Heart left ventricle (tissue), 16 donors: Measurements from ENCODE around the gene C1QTNF1. TPM values are rescaled to one million over a fixed set of nuclear protein-coding genes. Genes with fewer than 3 reads are reported as not detected.

Experiments
- ATAC-seq, 4 donors: fragments of 200-7000 bp; cut with Tn5 transposase; one replicate each; pipeline ENCODE4 v1.9.1; 2020 to 2022; ENCODE audit warnings: moderate library complexity in 4 of 4, mild to moderate bottlenecking in 3 of 4, moderate number of reproducible peaks in 1 of 4
- DNase-seq, 5 donors: peaks; one replicate each; pipeline ENCODE4 v3.0.0-alpha.2; 2020
- H3K27ac ChIP-seq, 12 donors: fragments of 200-600 bp; sonication (generic) in 4 of 12; one replicate each; pipeline versions ENCODE4 v1.5.0 to v1.8.0; 2016 to 2022; ENCODE audit warnings: mild to moderate bottlenecking in 2 of 12
- H3K27me3 ChIP-seq, 9 donors: fragments of 200-600 bp; sonication (generic) in 2 of 9; one replicate each; pipeline versions ENCODE4 v1.5.1 to v1.8.0; 2016 to 2022; ENCODE audit warnings: mild to moderate bottlenecking in 3 of 9
- H3K36me3 ChIP-seq, 9 donors: fragments of 200-600 bp; sonication (generic) in 2 of 9; one replicate each; pipeline versions ENCODE4 v1.5.0 to v1.8.0; 2018 to 2022; ENCODE audit warnings: mild to moderate bottlenecking in 2 of 9
- H3K4me1 ChIP-seq, 12 donors: fragments of 200-600 bp; sonication (generic) in 4 of 12; one replicate each; pipeline versions ENCODE4 v1.5.0 to v1.8.0; 2016 to 2022; ENCODE audit warnings: mild to moderate bottlenecking in 3 of 12
- H3K4me3 ChIP-seq, 12 donors: fragments of 200-600 bp; sonication (generic) in 4 of 12; one replicate each; pipeline versions ENCODE4 v1.5.0 to v1.8.0; 2017 to 2022; ENCODE audit warnings: mild to moderate bottlenecking in 9 of 12, moderate library complexity in 4 of 12
- H3K9me3 ChIP-seq, 12 donors: fragments of 200-600 bp; sonication (generic) in 4 of 12; one replicate each; pipeline versions ENCODE4 v1.5.0 to v1.8.0; 2016 to 2022; ENCODE audit warnings: mild to moderate bottlenecking in 1 of 12
- CTCF ChIP-seq, 12 donors: fragments of 200-600 bp; sonication (generic) in 4 of 12; IDR thresholded peaks; one replicate each; pipeline versions ENCODE4 v1.5.0 to v1.8.0; 2018 to 2022; ENCODE audit warnings: antibody characterized with exemption in 12 of 12, mild to moderate bottlenecking in 5 of 12
- POLR2A ChIP-seq, 2 donors: fragments of 450-650 bp; IDR thresholded peaks; one replicate each; pipeline ENCODE4 v1.6.1; 2017; ENCODE audit warnings: antibody characterized with exemption in 2 of 2, mild to moderate bottlenecking in 2 of 2, moderate library complexity in 2 of 2
- WGBS, 4 donors: extraction: QIAGEN DNeasy Blood & Tissue Kit in 2 of 4; methylation state at CpG; one replicate each; pipeline versions ENCODE4 v1.1.5 to v1.1.7; 2013 to 2018; 5-methylcytosine and 5-hydroxymethylcytosine counted together
- intact Hi-C, 10 donors: fragments of 100-400 bp; cut with DNase I; formaldehyde crosslinking; loops; one replicate each; pipeline versions ENCODE4 v1.11.1 to v1.14.2; 2022
- polyA plus RNA-seq, 2 donors: library from polyadenylated mRNA; stranded (reverse); fragments of 200-250 nt; gene quantifications; one replicate each; pipeline ENCODE4 v1.2.3, GENCODE V29; 2013
- total RNA-seq, 9 donors: library from RNA; depleted of rRNA in 2 of 9; stranded (reverse); fragments of >200 nt in 2 of 9; fragmentation: NEBNext Ultra II Directional in 3 of 9; extraction: Animal tissue kit (Norgen Biotek cat#: 25700) in 3 of 9; gene quantifications; one replicate each; pipeline versions ENCODE4 v1.1.0 to v1.2.4, GENCODE V29; 2016 to 2023
- donor health status: ischemic (EF 13 %, LVEDD 7.1; RV severe dilation, severe dysfunction).
- donor health status: healthy with polysubstance abuse.
- donor health status: DM: no; HTN: yes; CAD: no.
- donor health status: DM: no; HTN: no; CAD: no.
- donor health status: ischemic (EF 25% LVEDD 6.9; RV normal size, moderate dysfunction).
- donor health status: ischemic (EF 25% LVEDD 5.7; RV mildly dilated, moderate dysfunction).
- donor health status: healthy.
- donor health status: DM: yes; HTN: yes; CAD: no.
- donor health status: ischemic (EF 35%, LVEDD 5.7; RV mildly dilated, moderate dysfunction).
- donor health status: nonischemic (EF 11% LVEDD 7.7; RV severe dilation, severe dysfunction).
- donor health status: DM: yes; HTN: yes; CAD: no.
- donor health status: PGD.
- donor health status: ischemic (EF 29% LVEDD 5.4; RV normal size, mild dysfunction).
- donor health status: nonischemic (EF 23%, LVEDD 6.1; RV moderate dilation, normal function).

C1QTNF1 gene
- total and polyA plus RNA-seq, 11 donors = 37.0 to 406 (median 85.5) TPM

DNA sequence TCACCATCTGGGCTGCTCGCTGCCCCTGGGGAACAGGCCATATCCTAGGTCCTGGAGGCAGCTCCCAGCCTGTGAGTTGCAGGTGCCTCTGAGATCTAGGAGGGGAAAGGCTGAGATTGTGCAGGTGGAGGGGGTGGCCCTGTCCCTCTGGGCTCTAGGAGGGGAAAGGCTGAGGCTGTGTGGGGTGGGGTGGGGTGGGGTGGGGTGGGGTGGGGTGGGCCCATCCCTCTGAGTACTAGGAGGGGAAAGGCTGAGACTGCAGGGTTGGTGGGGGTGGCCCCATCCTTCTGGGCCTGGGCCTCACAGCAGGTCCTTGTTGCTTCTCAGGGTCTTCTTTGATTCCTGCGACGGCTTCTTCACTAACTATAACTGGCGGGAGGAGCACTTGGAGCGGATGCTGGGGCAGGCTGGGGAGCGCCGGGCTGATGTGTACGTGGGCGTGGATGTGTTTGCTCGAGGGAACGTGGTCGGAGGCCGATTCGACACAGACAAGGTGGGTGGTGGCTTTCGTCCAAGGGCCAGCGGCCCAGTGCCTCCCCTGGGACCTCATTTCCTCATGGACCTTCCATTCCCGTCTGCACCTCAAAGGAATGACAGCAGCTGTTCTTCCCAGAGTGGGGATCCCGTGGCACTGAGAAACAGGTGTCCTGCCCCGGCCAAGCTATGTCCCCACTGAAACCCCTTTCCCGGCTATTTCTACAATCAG, 57.8 kb downstream of the C1QTNF1 start:
- H3K4me1 ChIP-seq = peaks cover 0 to 17% (median 9%) of the 10 kb centered on the region in 12 donors
- ATAC-seq (peak in 2 of 4 donors; percentile 48 to 58), DNase-seq (peak in 3 of 5 donors; percentile 56 to 67 (median 61))
- no peaks in the 10 kb centered on the region for H3K27me3 ChIP-seq
- H3K4me3 ChIP-seq = no peak overlapping the region
- no peak for TF ChIP-seq POLR2A (IDR thresholded peaks at IDR 0.05)
- TF ChIP-seq CTCF (IDR thresholded peaks at IDR 0.05) = no peak
- 41 to 65% (median 63%) methylated on average over 19 to 20 of the region's 20 CpGs for WGBS, 4 donors
- H3K27ac ChIP-seq = peak overlapping the region in 1 of 12 donors; percentile 22
- H3K36me3 ChIP-seq = peaks cover 0 to 90% (median 80%) of the 10 kb centered on the region in 9 donors
- intact Hi-C loops = loop anchor here in 9 of 10 donors (2.0 to 10.0 kb wide), 8 partner anchors 34 to 623 kb away; partner anchors contain the start of gene C1QTNF1 (in 1 of the 9)
- H3K9me3 ChIP-seq = no peaks in the 10 kb centered on the region

DNA sequence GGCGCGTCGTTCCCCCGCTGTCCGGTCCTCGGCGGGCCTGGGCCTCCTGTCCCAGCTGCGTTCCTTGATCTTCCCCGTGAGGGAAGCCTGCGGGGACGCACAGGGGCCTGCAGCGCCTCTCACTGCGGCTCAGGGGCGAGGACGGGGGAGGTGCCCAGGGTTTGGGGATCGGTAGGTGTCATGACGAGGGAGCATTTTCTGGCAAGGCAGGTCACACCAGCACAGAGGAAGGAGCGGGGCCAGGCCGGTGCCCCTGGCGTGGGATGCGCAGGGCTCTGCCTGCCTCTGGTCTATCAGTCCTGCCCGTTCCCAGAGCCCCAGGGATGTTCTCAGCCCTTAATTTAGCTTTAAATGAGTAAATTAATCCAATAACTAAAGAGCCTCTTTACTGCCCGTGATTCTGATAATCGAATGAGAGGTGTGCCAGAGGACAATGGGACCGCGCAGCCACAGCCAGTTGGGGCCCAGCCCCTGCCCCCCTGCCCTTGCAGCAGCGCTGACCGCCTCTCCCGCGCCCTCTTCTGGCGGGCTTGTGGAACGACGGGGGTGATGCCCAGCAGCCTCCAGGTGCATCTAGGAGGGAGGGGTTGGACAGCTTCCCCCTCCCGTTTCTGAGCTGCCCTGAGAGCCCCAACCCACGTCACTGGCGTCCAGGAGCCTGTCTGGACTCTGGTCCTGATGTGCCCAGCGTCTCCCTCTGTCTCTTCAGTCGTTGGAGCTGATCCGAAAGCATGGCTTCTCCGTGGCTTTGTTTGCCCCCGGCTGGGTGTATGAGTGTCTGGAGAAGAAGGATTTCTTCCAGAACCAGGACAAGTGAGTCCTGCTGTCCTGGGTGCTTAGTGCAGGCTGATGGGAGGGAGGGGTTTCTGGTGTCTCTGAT, 58.6 kb downstream of the C1QTNF1 start:
- 54 to 65% (median 60%) methylated on average over 26 to 41 of the region's 41 CpGs for WGBS, 4 donors
- H3K36me3 ChIP-seq = peaks cover 0 to 94% (median 82%) of the 10 kb centered on the region in 9 donors
- intact Hi-C loops = loop anchor here in 9 of 10 donors (2.0 to 10.0 kb wide), 8 partner anchors 35 to 622 kb away; partner anchors contain the start of gene C1QTNF1 (in 1 of the 9)
- peak overlapping the region in 1 of 12 donors; percentile 22 for H3K27ac ChIP-seq
- no peaks in the 10 kb centered on the region for H3K27me3 ChIP-seq
- no peak overlapping the region for H3K4me3 ChIP-seq
- peaks cover 0 to 17% (median 8%) of the 10 kb centered on the region in 12 donors for H3K4me1 ChIP-seq
- peak in 4 of 5 donors; percentile 42 to 75 (median 58) for DNase-seq
- H3K9me3 ChIP-seq = no peaks in the 10 kb centered on the region
- TF ChIP-seq POLR2A (IDR thresholded peaks at IDR 0.05) (no peak), CTCF (IDR thresholded peaks at IDR 0.05) (peak; percentile 75 to 86 (median 79))
- ATAC-seq = peak in 3 of 4 donors; percentile 36 to 60 (median 58)

DNA sequence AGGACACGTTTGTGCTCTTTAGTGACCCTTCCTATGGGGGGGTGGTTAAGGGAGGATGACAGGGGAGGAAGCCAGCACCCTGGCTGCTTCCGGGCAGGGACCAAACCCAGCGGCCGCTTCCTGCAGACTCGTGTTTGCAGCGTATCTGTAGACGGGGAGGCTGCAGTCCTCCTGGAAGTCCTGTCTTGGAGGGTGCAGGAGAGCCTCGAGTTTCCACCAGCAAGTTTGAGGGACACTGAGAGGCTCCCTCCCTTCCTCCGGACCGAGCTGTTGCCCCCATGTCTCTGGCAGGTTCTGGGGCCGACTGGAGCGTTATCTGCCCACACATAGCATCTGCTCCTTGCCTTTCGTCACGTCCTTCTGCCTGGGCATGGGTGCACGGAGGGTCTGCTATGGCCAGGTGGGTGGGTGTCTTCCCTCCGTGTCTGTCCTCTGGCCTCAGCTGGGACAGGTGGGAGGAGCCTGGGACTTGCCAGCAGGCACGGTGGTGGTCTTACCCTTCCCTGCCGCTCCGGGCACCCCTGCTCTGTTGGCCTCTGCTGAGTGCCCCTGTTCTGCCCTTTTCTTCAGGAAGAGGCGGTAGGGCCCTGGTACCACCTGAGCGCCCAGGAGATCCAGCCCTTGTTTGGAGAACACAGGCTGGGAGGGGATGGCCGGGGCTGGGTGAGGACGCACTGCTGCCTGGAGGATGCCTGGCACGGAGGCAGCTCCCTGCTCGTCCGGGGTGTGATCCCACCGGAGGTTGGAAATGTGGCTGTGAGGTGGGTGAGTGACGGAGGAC, 59.4 kb downstream of the C1QTNF1 start:
- DNase-seq (peak in 3 of 5 donors; percentile 18 to 53 (median 23)), ATAC-seq (no peak)
- Histone ChIP-seq H3K4me3 (no peak overlapping the region), H3K36me3 (peaks cover 0 to 86% (median 74%) of the 10 kb centered on the region in 9 donors), H3K4me1 (peaks cover 0 to 17% (median 8%) of the 10 kb centered on the region in 12 donors), H3K9me3 (no peaks in the 10 kb centered on the region), H3K27ac (no peak overlapping the region), H3K27me3 (no peaks in the 10 kb centered on the region)
- 79 to 85% (median 80%) methylated on average over 25 to 28 of the region's 28 CpGs for WGBS, 4 donors
- TF ChIP-seq CTCF (IDR thresholded peaks at IDR 0.05) (no peak), POLR2A (IDR thresholded peaks at IDR 0.05) (no peak)
- intact Hi-C loops = loop anchor here in 9 of 10 donors (2.0 to 10.0 kb wide), 8 partner anchors 36 to 621 kb away; partner anchors contain the start of gene C1QTNF1 (in 1 of the 9)
